Measurements from ENCODE around the gene CCK. TPM values are rescaled to one million over a fixed set of nuclear protein-coding genes. Genes with fewer than 3 reads are reported as not detected.

CCK gene
- polyA plus RNA-seq, 2 of the 4 experiments (the other 2 are of a cell fraction): 0.16 to 0.36 TPM

DNA sequence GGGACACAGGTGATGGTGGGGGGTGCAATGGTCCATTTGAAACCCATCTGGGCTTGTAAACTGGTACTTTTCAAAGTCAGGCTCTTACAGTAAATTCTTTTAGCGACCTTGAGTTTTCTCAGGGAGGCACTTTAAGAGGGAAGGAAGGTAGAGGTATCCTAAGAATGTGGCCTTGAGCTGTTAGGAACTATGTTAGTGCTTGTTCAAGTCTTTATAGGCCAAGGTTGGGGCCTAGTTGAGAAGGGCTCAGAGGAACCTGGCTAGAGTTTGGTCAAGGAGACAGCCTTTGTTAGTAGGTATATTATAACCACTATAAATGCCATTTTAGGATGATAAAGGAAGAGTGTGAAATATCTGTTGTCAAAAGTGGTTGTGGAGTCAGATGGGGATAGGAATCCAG lies 9.2 kb upstream of the CCK start (continued):
- TF ChIP-seq, protein P1, sequence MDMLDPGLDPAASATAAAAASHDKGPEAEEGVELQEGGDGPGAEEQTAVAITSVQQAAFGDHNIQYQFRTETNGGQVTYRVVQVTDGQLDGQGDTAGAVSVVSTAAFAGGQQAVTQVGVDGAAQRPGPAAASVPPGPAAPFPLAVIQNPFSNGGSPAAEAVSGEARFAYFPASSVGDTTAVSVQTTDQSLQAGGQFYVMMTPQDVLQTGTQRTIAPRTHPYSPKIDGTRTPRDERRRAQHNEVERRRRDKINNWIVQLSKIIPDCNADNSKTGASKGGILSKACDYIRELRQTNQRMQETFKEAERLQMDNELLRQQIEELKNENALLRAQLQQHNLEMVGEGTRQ (IDR thresholded peaks at IDR 0.05): no peak
- no peak for TF ChIP-seq ZSCAN20 (CRISPR knock-in tag; IDR thresholded peaks at IDR 0.05)
- TF ChIP-seq, protein P2, sequence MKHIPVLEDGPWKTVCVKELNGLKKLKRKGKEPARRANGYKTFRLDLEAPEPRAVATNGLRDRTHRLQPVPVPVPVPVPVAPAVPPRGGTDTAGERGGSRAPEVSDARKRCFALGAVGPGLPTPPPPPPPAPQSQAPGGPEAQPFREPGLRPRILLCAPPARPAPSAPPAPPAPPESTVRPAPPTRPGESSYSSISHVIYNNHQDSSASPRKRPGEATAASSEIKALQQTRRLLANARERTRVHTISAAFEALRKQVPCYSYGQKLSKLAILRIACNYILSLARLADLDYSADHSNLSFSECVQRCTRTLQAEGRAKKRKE (CRISPR knock-in tag; IDR thresholded peaks at IDR 0.05; ENCODE audit: low read depth): no peak

DNA sequence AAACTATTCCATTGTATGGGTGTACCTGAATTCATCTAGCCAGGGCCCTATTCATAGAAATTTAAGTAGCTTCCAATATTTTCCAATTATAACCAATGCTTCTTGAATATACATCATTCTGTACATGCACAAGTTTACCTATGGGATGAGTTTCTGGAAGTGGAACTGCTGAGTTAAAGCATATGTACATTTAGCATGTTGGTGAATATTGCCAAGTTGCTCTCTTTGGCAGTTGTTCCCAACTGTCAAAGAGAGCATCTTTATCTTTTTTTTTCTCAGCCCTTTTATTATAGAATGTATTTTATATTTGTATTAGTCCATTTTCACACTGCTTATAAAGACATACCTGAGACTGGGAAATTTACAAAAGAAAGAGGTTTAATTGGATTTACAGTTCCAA lies 8.3 kb upstream of the CCK start:
- no peak for FAIRE-seq
- H3K4me1 ChIP-seq: no peaks in the 10 kb centered on the region
- POLR2A ChIA-PET: no interaction called here

DNA sequence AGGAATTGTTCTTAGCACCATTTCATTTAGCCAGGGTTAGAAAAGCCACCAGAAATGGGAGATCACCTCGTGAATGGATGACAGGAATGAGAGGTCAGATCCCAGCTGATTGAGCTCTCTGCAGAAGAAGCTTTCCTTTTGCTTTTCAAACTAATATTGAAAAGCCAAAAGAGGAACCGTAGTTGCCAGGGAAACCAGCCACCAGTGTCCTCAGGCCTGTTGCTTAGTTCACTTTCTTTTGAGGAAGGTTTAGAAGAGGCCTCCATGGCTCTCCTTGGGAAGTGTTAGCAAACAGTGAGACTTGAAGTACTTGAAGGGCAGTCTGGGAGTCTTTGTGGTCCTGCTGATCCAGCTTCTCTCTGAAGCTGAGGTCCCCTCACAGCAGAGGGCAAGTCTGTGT lies 7.4 kb upstream of the CCK start:
- FAIRE-seq (no peak), ATAC-seq (no peak), DNase-seq (ENCODE audit: low read depth in 1 of 2, low spot score in 1 of 2) (no peak)
- Histone ChIP-seq H3K4me1 (no peaks in the 10 kb centered on the region), H3K4me3 (no peak overlapping the region), H3K27ac (no peak overlapping the region), H3K4me2 (no peak overlapping the region), H3K9me3 (no peaks in the 10 kb centered on the region)
- ChIA-PET POLR2A (no interaction called here), CTCF (no interaction called here)
- WGBS (ENCODE audit: missing lambda C conversion rate): 5% methylated on average over 2 of the region's 2 CpGs
- TF ChIP-seq, protein P3, sequence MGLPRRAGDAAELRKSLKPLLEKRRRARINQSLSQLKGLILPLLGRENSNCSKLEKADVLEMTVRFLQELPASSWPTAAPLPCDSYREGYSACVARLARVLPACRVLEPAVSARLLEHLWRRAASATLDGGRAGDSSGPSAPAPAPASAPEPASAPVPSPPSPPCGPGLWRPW (IDR thresholded peaks at IDR 0.05): no peak

More for the DNA sequence above, 8.3 kb upstream of the CCK start:
- CTCF ChIA-PET: no interaction called here
- DNase-seq (ENCODE audit: low read depth in 1 of 2, low spot score in 1 of 2) (no peak), ATAC-seq (no peak)
- H3K9me3 ChIP-seq: no peaks in the 10 kb centered on the region
- no peak for TF ChIP-seq MAZ (IDR thresholded peaks at IDR 0.05; ENCODE audit: borderline replicate concordance, low read depth, low read length)
- TF ChIP-seq JUNB (IDR thresholded peaks at IDR 0.05): no peak
- no peak for TF ChIP-seq KDM5A (IDR thresholded peaks at IDR 0.05)
- TF ChIP-seq, protein P4, sequence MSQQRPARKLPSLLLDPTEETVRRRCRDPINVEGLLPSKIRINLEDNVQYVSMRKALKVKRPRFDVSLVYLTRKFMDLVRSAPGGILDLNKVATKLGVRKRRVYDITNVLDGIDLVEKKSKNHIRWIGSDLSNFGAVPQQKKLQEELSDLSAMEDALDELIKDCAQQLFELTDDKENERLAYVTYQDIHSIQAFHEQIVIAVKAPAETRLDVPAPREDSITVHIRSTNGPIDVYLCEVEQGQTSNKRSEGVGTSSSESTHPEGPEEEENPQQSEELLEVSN (IDR thresholded peaks at IDR 0.05; ENCODE audit: borderline replicate concordance, low read depth): no peak
- no peak for TF ChIP-seq TP53 (CRISPR knock-in tag; IDR thresholded peaks at IDR 0.05)
- no peak for TF ChIP-seq BHLHE40 (IDR thresholded peaks at IDR 0.05; ENCODE audit: low read depth, low read length)
- TF ChIP-seq FOSL2 (IDR thresholded peaks at IDR 0.05): no peak
- no peak for TF ChIP-seq FOSL2 (CRISPR knock-in tag; IDR thresholded peaks at IDR 0.05)
- TF ChIP-seq ZC3H11A (IDR thresholded peaks at IDR 0.05): no peak
- TF ChIP-seq, protein P5, sequence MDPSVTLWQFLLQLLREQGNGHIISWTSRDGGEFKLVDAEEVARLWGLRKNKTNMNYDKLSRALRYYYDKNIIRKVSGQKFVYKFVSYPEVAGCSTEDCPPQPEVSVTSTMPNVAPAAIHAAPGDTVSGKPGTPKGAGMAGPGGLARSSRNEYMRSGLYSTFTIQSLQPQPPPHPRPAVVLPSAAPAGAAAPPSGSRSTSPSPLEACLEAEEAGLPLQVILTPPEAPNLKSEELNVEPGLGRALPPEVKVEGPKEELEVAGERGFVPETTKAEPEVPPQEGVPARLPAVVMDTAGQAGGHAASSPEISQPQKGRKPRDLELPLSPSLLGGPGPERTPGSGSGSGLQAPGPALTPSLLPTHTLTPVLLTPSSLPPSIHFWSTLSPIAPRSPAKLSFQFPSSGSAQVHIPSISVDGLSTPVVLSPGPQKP (IDR thresholded peaks at IDR 0.05; ENCODE audit: low read depth, low read length): no peak
- TF ChIP-seq CBX2 (IDR thresholded peaks at IDR 0.05; ENCODE audit: borderline replicate concordance, low read depth): no peak
- TF ChIP-seq, protein P6, sequence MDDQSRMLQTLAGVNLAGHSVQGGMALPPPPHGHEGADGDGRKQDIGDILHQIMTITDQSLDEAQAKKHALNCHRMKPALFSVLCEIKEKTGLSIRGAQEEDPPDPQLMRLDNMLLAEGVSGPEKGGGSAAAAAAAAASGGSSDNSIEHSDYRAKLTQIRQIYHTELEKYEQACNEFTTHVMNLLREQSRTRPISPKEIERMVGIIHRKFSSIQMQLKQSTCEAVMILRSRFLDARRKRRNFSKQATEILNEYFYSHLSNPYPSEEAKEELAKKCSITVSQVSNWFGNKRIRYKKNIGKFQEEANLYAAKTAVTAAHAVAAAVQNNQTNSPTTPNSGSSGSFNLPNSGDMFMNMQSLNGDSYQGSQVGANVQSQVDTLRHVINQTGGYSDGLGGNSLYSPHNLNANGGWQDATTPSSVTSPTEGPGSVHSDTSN (IDR thresholded peaks at IDR 0.05): no peak
- TF ChIP-seq, protein P7, sequence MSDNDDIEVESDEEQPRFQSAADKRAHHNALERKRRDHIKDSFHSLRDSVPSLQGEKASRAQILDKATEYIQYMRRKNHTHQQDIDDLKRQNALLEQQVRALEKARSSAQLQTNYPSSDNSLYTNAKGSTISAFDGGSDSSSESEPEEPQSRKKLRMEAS (IDR thresholded peaks at IDR 0.05): no peak
- TF ChIP-seq NPAS2 (CRISPR knock-in tag; IDR thresholded peaks at IDR 0.05; ENCODE audit: borderline replicate concordance): no peak
- TF ChIP-seq MYC (IDR thresholded peaks at IDR 0.05; ENCODE audit: borderline replicate concordance, low read length): no peak
- no peak for TF ChIP-seq RFX5 (IDR thresholded peaks at IDR 0.05)
- TF ChIP-seq ZSCAN20 (CRISPR knock-in tag; IDR thresholded peaks at IDR 0.05): no peak
- TF ChIP-seq, protein P2 (CRISPR knock-in tag; IDR thresholded peaks at IDR 0.05; ENCODE audit: low read depth): no peak
- no peak for TF ChIP-seq TFCP2L1 (CRISPR knock-in tag; IDR thresholded peaks at IDR 0.05)
- TF ChIP-seq ZNF302 (CRISPR knock-in tag; IDR thresholded peaks at IDR 0.05): no peak
- no peak for TF ChIP-seq ESRRA (IDR thresholded peaks at IDR 0.05; ENCODE audit: borderline replicate concordance, low read length)
- H3K27ac ChIP-seq: no peak overlapping the region
- no peak overlapping the region for H3K4me3 ChIP-seq
- no peak overlapping the region for H3K4me2 ChIP-seq

Data from A549 (cell line).